GM20431 (cell line): Measurements from ENCODE around the gene NRGN.

Experiments used
- in situ Hi-C: fragments of 300-500 bp; cut with MseI, MboI; formaldehyde crosslinking; loops from one replicate; pipeline ENCODE4 v1.15.0; 2020; ENCODE audit warnings: low sequenced_read_pairs; ENCODE audit not compliant: unreplicated experiment

The NRGN gene

DNA sequence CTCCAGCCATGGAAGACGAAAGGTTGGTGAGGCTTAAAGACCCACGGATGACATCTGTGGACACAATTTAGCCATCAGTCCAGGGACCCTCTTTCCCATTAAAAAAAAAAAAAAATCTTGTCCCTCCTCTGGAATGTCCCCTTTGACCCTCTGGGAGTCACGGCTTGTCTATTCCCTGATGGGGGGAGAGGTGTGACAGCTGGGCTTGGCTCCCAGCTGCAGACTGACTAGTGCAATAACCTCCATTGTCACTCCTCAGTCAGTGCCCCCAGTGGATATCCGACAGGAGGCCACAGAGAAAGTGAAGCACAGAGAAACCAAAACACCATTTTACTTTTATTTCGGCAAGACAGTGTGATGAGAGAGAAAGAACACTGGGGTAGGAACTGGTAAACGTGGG, 15.0 kb downstream of the NRGN start:
- in situ Hi-C loops: loop anchor here (25.0 kb wide), 1 partner anchor 92 kb away; the partner anchor contains the start of genes SIAE and SPA17

DNA sequence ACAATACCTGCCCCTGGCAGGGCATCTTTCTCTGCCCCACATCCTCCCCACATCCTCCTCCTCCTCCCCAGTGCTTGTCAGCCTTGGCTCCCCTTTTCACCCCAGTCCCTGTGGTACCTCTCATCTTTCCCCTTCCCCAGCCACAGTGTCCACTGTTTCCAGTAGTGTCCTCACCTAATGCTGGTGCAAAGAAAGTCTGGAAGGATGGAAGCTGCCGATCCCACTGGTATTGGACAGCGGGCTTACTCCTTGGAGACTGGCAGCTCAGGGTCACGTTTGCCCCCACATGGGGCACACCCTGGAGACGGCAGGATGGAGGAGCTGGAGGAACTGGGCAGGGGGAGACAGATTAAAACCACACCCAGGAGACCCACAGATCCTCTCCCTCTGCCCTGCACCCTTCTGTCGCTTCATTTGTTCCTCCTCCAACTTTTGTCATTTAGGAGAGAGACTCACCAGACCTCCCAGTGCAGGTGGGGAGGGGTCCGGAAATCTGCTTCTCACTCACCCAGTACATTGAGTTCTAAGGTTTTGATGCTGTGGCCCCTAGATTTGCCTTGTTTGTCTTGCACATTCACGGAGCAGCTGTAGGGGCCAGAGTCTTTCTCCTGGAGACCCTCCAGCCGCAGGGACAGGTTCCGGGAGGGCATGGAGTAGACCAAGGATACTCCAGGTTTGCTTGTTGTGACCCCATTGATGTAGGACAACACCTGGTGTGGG, 16.5 kb downstream of the NRGN start:
- in situ Hi-C loops: loop anchor here (25.0 kb wide), 1 partner anchor 94 kb away; the partner anchor contains the start of genes SIAE and SPA17

DNA sequence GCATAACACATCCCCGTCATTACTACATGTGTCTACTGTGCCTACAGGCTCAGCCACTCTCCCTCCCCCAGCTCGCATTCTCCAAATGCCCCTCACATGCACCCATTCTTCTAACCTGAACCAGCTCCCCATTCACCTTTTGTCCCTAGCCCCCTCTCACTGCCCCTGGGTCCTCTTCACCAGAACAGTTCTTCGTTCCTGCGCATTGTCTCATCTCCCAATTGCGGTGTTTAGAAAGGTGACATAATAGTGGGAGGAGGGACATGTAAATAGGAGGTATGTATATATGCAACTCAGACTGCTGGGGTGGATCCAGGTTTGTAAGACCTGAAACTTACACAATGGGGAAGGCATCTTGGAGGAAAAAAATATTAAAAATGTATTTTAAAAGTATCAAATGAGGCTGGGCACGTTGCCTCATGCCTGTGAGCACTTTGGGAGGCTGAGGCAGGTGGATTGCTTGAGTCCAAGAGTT, 17.0 kb downstream of the NRGN start:
- in situ Hi-C loops: loop anchor here (25.0 kb wide), 1 partner anchor 94 kb away; the partner anchor contains the start of genes SIAE and SPA17

DNA sequence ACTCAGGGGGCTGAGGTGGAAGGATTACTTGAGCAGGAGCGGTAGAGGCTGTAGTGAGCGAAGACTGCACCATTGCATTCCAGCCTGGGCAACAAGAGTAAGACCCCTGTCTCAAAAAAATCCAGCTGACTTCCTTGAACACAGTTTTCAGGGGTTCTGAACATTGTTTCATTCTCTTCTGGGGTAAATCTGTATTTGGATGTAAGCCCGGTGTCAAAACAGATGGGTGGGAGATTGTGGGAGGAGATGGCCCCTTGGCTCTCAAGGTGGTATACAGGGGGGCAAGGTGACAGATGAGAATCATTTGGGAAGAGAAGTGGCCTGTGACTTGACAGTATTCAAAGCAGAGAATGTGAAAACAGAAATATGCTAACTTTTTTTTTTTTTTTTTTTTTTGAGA, 17.6 kb downstream of the NRGN start:
- in situ Hi-C loops: loop anchor here (25.0 kb wide), 1 partner anchor 95 kb away; the partner anchor contains the start of genes SIAE and SPA17

DNA sequence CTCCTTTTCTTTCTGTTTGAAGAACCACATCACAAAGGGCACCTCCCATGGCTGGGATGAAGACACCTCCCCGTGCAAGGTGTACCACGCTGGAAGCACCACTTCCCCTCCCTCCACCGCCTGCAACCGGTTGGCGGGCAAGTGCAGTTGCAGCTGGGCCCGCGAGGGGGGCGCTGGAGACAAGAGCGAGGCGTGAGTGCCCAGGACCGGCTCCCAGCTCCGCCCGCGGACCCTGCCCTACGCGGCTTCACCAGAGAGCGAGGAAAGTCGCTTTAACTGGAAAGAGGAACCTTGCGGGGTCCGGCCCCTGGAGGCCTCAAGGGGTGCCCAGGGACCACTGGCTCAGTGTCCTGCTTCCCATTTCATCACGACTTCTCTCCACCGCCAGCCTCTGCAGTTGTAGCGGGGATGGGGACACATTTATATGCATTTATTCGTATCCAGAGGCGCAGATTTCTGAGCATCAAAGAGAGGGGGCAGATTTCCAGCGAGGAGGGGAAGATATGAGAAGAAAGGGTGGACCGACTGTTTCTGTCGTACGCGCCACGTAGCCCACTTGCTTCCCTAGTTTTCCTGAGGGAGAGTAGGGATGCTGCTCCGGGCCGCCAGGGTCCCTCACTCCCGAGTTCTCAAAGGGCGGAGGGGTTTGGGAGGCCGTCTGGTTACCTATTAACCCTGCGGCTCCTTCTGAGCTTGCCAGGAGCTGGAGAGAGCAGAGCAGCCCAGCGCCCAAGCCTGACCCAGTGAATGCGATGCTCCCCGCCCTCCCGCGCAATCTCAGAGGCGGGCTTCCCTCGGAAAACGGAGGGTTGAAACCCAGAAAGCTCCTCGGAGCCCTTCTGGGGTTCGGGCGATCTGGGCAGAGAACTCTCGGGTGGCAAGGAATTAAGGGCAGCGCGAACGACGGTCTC, 18.9 kb downstream of the NRGN start:
- in situ Hi-C loops: loop anchor here (25.0 kb wide), 1 partner anchor 96 kb away; the partner anchor contains the start of genes SIAE and SPA17

DNA sequence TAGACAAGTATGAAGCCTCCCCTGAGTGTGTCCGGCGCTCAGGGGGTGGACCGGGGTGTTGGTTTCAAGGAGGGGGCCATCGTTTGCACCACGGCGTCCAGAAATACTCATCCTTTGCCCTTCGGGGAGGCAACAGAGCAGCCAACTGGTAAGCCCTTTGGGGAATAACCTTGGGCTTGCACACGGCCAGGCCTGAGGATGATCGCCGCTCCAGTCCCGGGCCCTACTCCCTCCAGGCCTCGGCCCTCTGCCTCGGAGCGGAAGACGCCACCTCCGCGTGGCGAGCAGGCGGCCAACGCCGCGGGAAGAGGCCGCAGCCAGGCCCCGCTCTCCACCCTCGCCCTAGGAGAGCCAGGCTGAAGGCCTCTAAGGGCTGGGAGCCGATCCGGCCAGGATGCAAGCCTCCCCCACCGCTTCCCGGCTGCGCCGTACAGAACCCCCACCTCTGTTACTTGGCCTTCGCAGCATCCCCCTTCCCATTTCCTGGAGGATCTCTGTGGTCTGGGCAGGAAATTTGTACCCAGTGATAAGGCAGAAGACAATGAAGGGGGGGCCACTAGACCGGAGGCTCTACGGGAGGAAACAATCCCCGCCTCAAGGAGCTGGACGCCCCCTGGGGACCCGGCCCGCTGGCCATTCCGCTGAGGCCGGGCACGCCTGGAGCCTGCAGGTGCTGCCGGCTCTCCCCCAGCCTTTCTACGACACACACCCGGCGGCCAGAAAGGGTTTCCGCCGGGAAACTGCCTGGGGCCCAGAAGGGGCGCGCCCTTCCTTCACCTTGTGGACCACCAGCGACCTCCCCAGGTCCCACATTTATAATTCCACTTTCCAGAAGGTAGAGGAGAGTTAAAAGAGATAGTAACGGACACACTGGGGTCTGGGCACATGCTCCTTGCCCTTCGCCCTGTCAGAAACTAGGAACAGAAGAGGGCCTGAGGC, 19.8 kb downstream of the NRGN start:
- in situ Hi-C loops: loop anchor here (25.0 kb wide), 1 partner anchor 97 kb away; the partner anchor contains the start of genes SIAE and SPA17

DNA sequence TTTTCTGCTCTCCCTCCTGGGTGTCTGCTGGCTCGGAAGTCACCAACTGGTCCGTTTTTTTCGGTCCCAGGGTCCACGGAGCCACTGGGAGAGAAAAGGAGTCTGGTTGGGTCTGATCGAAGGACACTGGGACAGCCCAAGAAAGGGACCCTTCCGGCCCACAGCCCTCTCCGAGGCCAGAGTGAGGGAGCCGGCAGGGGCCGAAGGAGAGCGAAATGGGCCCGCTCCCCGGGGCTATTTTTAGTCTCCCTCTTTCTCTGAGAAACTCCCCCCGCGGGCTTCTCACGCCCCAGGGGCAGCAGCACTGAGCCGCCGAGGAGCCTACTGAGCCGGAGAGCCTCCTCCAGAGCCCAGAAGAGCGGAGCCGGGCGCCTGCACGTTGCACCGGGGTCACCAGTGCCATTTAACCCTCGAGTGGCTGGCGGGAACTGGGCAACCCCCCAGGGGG, 20.5 kb downstream of the NRGN start:
- in situ Hi-C loops: loop anchor here (25.0 kb wide), 1 partner anchor 98 kb away; the partner anchor contains the start of genes SIAE and SPA17

DNA sequence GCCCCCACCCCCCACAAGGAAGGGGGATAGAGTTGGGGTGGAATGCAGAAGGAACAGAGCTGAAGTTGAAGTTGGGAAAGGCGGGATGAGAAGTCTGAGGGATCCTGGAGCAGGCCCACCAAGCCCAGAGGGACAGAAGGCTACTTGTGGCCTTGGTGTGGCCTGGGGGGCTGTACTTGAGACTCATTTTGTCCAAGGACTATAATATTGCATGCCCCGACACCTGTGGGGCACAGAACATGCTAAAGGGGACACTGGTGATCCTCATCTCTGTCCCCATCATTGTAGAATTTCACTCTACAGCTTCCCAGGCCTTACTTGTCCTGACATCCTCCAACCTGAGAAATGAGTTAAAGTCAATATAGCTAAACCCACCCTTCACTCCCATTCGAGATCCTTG, 21.1 kb downstream of the NRGN start:
- in situ Hi-C loops: loop anchor here (25.0 kb wide), 1 partner anchor 99 kb away; the partner anchor contains the start of genes SIAE and SPA17

DNA sequence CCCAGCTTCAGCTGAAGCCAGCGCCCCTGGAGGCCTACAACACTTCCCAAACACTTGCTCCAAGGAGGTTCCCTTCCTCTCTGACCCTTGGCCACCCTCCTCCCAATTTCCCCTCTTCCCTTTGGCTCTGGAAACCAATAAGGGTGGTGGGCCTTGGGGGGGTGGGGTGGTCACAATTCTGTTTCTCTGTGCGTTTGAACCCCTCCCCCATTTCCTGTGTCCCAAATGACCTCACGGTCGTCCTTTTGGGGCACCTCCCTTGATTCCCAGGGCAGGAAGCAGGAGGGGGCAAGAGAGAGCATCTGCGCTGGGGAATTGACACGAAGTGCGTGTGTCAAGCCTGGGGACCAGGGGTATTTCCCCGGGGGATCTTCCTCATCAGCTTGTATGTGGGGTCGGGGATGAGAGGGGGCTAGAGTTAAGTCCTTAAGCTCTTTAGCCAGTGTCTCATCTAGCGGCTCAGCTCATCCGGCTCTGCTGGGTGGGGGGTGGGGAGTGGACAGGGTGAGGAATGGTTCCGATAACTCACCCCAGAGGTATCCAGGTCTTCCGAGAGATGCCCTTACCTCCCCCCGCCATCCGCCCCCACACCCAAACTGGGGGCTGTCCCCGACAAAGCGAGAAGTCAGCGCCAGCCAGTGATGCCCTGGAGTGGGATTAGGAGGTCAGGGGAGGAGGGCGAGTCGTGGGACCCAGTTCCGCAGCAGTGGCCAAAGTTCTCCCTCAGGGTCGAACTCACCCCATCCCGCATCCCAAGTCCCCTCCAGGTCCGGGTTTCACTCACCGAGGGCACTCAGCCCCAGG, 21.8 kb downstream of the NRGN start:
- in situ Hi-C loops: loop anchor here (25.0 kb wide), 1 partner anchor 99 kb away; the partner anchor contains the start of genes SIAE and SPA17

DNA sequence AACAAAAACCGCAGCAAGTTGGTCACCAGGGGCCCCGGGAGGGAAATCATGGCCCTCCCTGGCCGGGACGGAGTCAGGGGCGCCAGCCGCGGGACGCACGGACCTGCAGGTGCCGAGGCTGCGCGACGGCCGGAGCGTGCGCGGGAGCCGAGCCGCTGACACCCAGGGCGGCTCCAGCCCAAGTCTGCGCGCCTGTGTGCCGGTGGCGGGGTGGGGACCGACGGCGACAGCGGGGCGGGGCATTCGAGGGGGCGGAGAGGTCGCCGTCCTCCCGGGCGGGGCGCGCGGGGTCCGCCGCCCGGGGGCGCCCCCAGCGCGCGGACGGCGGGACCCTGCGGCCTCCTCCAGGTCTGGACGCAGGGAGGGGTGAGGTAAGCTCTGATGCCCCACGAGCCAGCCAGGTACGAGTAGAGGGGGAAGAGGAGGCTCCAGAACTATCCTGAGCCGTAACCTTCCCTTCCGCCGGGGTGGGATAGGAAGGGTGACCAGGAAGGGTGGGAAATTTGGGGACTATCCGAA, 22.4 kb downstream of the NRGN start, which contains the start of gene ESAM:
TSS of gene ESAM (minus strand) at position 186 of the 519 bp plus-strand sequence. CDS start at position 50, 136 bp downstream.
- in situ Hi-C loops: loop anchor here (25.0 kb wide), 1 partner anchor 100 kb away; the partner anchor contains the start of genes SIAE and SPA17

DNA sequence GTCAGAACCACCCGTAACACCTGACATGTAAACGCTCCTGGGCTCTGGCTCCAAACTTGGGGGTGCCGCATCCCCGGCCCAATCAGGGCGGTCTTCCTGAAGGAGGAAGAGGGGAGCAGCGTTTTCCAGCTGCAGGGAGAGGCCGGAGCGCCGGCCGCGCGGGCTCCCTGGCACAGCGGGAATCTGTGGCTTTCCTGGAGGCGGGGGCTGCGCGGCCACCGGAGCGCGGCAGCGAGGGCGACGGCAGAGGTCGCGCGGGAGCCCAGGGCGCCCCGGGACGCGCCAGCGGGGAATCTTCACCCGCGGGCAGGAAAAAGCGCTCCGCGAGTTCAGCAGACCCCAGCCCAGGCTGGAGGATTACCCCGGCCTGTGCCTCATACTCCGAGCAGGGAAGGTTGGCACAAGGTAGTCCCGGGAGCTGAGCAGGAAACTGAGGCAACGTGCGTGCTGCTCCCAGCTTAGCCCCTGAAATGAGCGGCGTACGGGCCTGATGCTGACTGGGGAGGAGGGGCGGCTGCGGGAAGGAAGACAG, 22.9 kb downstream of the NRGN start:
- in situ Hi-C loops: loop anchor here (25.0 kb wide), 1 partner anchor 100 kb away; the partner anchor contains the start of genes SIAE and SPA17

DNA sequence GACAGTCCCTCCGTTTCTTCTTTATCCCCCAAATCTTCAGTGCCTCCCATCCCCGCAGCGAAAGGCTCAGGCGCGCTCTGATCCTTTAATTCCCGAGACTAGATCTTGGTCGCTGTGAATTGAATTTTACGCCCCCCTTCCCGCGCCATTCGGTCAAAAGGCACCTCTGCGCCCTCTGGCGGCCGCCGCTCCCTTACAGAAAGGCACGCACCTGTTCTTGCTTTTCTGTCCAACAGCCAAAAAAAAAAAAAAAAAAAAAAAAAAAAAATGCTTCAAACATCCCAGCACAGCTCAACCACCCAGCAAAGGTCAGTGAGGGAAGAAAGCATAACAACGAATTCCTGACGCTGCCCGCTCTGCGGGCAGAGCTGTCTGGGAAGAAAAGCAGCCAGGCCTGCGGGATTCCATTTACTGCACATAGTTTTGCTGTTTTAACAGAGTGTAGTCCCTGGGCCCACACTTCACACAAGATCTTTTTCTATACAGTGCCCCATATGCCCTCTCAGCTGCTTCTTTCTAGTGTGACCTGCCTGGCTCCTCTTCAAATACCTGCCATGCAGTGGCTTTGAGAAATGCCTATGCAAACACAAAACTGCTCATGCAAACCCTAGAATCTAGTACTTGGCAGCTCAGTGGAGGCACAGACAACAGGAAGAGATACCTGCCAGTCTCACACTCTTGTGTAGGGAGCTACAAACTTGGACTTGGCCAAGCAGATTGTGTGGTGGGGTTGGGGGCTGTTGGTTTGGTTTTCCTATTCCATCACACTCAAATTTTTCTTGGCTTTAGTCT, 23.6 kb downstream of the NRGN start:
- in situ Hi-C loops: loop anchor here (25.0 kb wide), 1 partner anchor 101 kb away; the partner anchor contains the start of genes SIAE and SPA17

DNA sequence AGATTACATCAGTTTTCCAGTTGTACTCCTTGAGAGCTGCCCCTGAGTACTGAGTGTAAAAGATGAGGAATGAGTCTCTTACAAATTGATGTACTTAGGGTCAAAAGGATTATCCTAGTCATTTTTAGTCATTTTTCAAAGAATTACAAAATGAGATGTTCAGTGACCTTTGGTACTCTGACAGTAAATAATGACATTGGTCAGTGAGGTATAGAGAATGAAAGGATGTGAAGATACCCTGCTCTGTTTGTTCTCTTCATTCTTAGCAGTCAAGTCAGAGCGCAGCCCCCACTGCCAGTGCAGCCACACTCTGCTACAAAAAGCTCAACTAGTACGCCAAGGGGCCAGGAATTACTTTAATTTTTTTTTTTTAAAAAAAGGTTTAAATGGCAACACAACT, 26.4 kb downstream of the NRGN start:
- in situ Hi-C loops: loop anchor here (25.0 kb wide), 1 partner anchor 104 kb away; the partner anchor contains the start of genes SIAE and SPA17

DNA sequence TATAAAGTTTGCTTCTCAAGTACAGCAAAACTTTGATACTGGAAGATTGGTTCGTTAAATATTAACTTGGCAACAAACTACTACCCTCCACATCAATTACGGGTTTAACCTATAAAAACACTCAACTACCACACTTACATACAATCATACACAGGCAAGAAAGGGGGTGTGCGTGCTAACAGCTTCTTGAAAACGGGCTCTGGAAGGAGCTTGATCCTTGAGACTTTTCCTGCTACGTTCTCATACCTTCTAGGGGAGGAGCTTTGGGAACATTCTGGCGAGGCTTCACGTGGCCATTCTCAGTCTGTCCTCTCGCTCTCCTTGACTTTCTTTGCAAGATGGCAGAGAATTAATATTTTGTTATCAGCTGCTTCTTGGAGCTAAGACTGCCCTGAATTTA, 29.2 kb downstream of the NRGN start:
- in situ Hi-C loops: loop anchor here (25.0 kb wide), 1 partner anchor 107 kb away; the partner anchor contains the start of genes SIAE and SPA17

DNA sequence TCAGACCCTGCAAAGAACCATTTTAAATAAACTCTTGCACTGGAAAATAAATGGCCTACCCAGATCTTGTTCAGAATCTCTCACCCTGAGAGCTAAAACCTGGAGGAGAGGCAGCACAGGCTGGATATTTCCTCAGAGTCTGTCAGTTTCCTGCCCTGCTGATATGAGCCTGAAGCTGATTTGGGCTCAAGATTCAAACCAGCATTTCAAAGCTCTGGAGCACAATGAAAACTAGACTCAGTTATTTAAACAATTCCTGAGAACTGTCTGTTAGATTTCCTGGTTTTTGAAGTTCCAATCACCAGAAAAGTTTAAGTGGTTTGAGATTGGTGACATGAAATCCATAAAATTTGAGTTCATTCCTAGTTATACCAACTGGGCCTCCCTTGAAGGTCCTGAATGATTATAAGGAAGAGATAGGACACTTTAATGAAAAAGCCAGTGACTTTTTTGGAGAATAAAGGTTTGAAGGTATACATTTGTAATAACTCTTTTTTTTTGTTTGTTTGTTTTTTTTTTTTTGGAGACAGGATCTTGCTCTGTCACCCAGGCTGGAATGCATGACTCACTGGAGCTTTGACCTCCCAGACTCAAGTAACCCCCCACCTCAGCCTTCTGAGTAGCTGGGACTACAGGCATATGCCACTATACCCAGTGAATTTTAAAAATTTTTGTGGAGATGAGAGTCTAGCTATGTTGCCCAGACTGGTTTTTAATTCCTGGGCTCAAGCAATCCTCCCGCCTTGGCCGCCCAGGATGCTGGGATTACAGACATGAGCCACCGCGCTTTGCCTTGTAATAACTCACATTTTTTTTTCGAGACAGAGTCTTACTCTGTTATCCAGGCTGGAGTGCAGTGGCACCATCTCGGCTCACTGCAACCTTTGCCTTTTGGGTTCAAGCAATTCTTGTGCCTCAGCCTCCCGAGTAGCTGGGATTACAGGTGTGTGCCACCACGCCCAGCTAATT, 30.3 kb downstream of the NRGN start:
- in situ Hi-C loops: loop anchor here (25.0 kb wide), 1 partner anchor 108 kb away; the partner anchor contains the start of genes SIAE and SPA17
